ENCODE results near the gene COL5A2.

The COL5A2 gene

GRCh38 chr2:189188115-189188805 lies 8.7 kb upstream of the COL5A2 start:
- DNase-seq (ENCODE audit: extremely low read depth, low read depth), result no peak
- no peak for TF ChIP-seq CTCF (IDR thresholded peaks at IDR 0.05; ENCODE audit: low read depth, low read length, missing control alignments)
- no peak overlapping the region for H3K4me3 ChIP-seq (replicated peaks; ENCODE audit: low read depth, low read length)

DNA sequence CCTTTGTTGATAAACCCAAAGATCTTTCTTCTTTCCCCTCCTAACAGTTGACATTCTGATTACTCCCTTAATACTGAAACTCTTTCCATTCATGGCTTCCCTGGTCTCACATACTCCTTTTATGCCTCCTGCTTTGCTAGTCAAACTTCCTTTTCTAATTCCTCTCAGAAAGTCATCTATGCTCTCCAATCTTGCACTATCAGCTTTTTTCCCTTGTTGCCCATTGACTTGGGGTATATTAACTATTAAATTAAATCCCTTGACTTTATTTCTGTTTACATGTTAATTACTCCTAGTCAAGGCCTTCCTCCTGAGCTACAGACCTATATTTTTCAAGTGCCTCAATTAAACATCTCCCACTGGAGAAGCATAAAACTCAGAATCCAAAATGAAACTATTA lies 3.6 kb upstream of the COL5A2 start:
- no peak for DNase-seq (ENCODE audit: extremely low read depth, low read depth)
- no peak overlapping the region for H3K4me3 ChIP-seq (replicated peaks; ENCODE audit: low read depth, low read length)
- no peak for TF ChIP-seq CTCF (IDR thresholded peaks at IDR 0.05; ENCODE audit: low read depth, low read length, missing control alignments)

- no peak for TF ChIP-seq CTCF (IDR thresholded peaks at IDR 0.05; ENCODE audit: low read depth, low read length, missing control alignments)
- no peak for DNase-seq (ENCODE audit: extremely low read depth, low read depth)
- no peak overlapping the region for H3K4me3 ChIP-seq (replicated peaks; ENCODE audit: low read depth, low read length)
Observed at GRCh38 chr2:189181706-189182105, 2.1 kb upstream of the COL5A2 start.

- TF ChIP-seq CTCF (IDR thresholded peaks at IDR 0.05; ENCODE audit: low read depth, low read length, missing control alignments), result no peak
- H3K4me3 ChIP-seq (replicated peaks; ENCODE audit: low read depth, low read length), result peak overlapping the region; percentile 75
- DNase-seq (ENCODE audit: extremely low read depth, low read depth), result peak; percentile 50
Observed at GRCh38 chr2:189178726-189179569, 613 bp downstream of the COL5A2 start.

DNA sequence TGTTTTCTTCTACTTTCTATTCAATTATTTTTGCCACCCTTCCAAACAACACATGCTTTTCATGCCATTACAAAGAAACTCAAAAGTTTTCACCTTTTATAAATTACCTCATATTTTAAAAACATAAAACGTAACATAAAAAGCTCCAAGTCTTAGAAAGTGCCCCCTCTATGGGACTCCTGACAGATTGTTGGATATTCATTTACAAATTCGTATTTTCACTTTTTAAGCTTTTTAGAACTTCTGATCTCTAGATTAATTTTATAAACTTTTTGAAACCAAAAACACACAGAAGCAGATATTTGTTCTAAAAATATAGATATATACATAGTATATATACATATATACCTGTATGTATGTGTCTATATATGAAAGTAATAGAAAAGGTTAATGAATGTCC lies 1.5 kb downstream of the COL5A2 start:
- peak; percentile 14 for TF ChIP-seq CTCF (IDR thresholded peaks at IDR 0.05; ENCODE audit: low read depth, low read length, missing control alignments)
- DNase-seq (ENCODE audit: extremely low read depth, low read depth), result no peak
- peak overlapping the region; percentile 75 for H3K4me3 ChIP-seq (replicated peaks; ENCODE audit: low read depth, low read length)

DNA sequence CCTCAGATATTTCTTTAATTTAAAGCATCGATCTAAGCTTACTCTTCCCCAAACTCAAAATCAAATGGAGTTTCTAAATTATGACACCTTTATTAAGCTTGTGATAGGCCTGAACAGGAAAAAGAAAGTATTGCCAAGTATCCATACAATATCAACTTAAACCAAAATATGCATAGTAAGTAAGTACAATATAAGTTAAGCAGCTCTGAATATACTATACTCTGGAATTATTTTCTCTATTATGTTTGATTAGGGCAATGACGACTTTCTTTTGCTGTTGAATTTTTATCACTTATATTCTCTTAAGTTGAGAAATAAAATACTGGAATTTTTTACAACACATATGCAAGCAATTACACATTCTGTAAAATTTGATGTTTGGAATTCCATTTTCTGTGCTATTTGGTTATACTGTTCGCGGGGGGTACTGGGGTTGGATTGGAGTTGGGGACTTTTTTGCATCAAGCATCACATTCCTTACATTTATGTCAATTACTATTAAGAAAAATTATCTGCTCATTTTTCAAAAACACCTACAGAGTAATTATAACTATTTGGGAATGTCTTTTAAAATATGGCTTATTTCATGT lies 2.2 kb downstream of the COL5A2 start:
- peak overlapping the region; percentile 75 for H3K4me3 ChIP-seq (replicated peaks; ENCODE audit: low read depth, low read length)
- DNase-seq (ENCODE audit: extremely low read depth, low read depth), result no peak
- TF ChIP-seq CTCF (IDR thresholded peaks at IDR 0.05; ENCODE audit: low read depth, low read length, missing control alignments), result no peak

Measured in HFF-Myc (cell line).